Glutamatergic neuron (in vitro differentiated cells): ENCODE data around the gene EGFL6. TPM values are rescaled to one million over a fixed set of nuclear protein-coding genes. Genes with fewer than 3 reads are reported as not detected.
"Not testable (repeated sequence)": the region's sequence is repeated elsewhere in the genome, so short reads cannot be mapped to it uniquely, and the experiment has no call there.

Experiments used
- DNase-seq: peaks from one replicate; pipeline ENCODE4 v3.0.0; 2022
- H3K27ac Mint-ChIP-seq: one replicate; pipeline ENCODE4 v1.8.0; 2020; ENCODE audit warnings: mild to moderate bottlenecking, mixed read lengths, inconsistent platforms; ENCODE audit not compliant: unreplicated experiment
- H3K27me3 Mint-ChIP-seq: one replicate; pipeline ENCODE4 v1.8.0; 2020; ENCODE audit warnings: mild to moderate bottlenecking, moderate library complexity, mixed read lengths, inconsistent platforms; ENCODE audit not compliant: unreplicated experiment
- H3K36me3 Mint-ChIP-seq: one replicate; pipeline ENCODE4 v1.8.0; 2020; ENCODE audit warnings: mild to moderate bottlenecking, mixed read lengths, inconsistent platforms; ENCODE audit not compliant: unreplicated experiment
- H3K4me1 Mint-ChIP-seq: one replicate; pipeline ENCODE4 v1.8.0; 2020; ENCODE audit warnings: mild to moderate bottlenecking, low read depth, mixed read lengths, inconsistent platforms; ENCODE audit not compliant: unreplicated experiment
- H3K4me3 Mint-ChIP-seq: one replicate; pipeline ENCODE4 v1.8.0; 2020; ENCODE audit warnings: mild to moderate bottlenecking, mixed read lengths, inconsistent platforms; ENCODE audit not compliant: unreplicated experiment
- H3K9me3 Mint-ChIP-seq: one replicate; pipeline ENCODE4 v1.8.0; 2020; ENCODE audit warnings: mild to moderate bottlenecking, moderate library complexity, mixed read lengths, inconsistent platforms; ENCODE audit not compliant: unreplicated experiment
- CTCF ChIP-seq: fragments of 200-600 bp; sonication (generic); IDR thresholded peaks from one replicate; pipeline ENCODE4 v1.5.0; 2021; ENCODE audit not compliant: partially characterized antibody, unreplicated experiment
- total RNA-seq: library from RNA; stranded (reverse); fragmentation: NEBNext Ultra II Directional; extraction: Animal tissue kit (Norgen Biotek cat#: 25700); gene quantifications from one replicate; pipeline ENCODE4 v1.2.1, GENCODE V29; 2021; ENCODE audit not compliant: unreplicated experiment

Gene EGFL6
- total RNA-seq, 1 donor from 2014 or later: not detected

GRCh38 chrX:13662355-13662791 lies 93.0 kb downstream of the EGFL6 start:
- no peaks in the 10 kb centered on the region for H3K36me3 Mint-ChIP-seq
- H3K9me3 Mint-ChIP-seq: no peaks in the 10 kb centered on the region
- H3K4me1 Mint-ChIP-seq: no peaks in the 10 kb centered on the region
- no peak overlapping the region for H3K4me3 Mint-ChIP-seq
- H3K27ac Mint-ChIP-seq: no peak overlapping the region
- TF ChIP-seq CTCF: no peak
- DNase-seq: no peak
- no peaks in the 10 kb centered on the region for H3K27me3 Mint-ChIP-seq

DNA sequence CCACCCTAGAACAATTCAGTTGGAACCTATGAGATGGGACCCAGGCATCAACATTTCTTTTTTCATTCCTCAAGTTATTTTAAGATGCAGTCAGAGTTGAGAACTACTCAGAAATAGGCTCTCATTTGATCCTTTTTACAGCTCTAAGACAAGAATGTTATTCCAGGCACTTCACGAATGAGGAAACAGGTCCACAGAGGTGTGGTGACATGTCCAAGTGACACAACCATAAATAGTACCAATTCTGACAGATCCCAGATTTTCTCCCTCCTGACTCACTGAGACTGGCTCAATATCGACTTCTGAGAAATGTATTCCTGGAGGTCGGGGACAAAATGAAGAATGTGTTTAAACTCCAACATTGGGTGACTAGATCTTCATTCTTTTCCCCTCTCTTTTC lies 94.6 kb downstream of the EGFL6 start:
- Mint-ChIP-seq H3K9me3 (no peaks in the 10 kb centered on the region), H3K27ac (no peak overlapping the region), H3K4me3 (no peak overlapping the region), H3K36me3 (no peaks in the 10 kb centered on the region), H3K4me1 (no peaks in the 10 kb centered on the region), H3K27me3 (no peaks in the 10 kb centered on the region)
- DNase-seq: no peak
- TF ChIP-seq CTCF: no peak

GRCh38 chrX:13666836-13667235 lies 97.4 kb downstream of the EGFL6 start:
- Mint-ChIP-seq H3K9me3 (peaks cover 2% of the 10 kb centered on the region), H3K27ac (no peak overlapping the region), H3K27me3 (no peaks in the 10 kb centered on the region), H3K36me3 (no peaks in the 10 kb centered on the region), H3K4me3 (no peak overlapping the region), H3K4me1 (no peaks in the 10 kb centered on the region)
- no peak for DNase-seq
- no peak for TF ChIP-seq CTCF

DNA sequence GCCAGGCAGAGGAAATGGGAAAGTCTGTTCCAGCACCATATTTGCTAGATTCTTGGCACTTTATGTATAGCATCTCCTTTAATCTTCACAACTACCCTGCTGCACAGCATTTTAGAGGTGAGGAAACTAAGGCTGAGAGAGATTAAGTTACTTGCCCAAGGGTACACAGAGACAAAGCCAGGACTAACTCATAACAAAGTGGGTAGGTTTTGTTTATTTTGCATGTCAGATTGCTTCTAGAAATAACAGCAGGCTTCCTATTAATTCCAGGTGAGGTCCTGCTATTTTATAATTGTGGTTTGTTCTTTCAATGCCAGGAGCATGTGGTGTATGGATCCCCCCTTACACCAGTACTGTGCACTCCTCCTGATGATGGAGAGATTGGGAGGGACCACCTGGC lies 98.5 kb downstream of the EGFL6 start:
- Mint-ChIP-seq H3K4me3 (no peak overlapping the region), H3K4me1 (no peaks in the 10 kb centered on the region), H3K27ac (no peak overlapping the region), H3K27me3 (no peaks in the 10 kb centered on the region), H3K36me3 (no peaks in the 10 kb centered on the region), H3K9me3 (peaks cover 2% of the 10 kb centered on the region)
- DNase-seq: no peak
- no peak for TF ChIP-seq CTCF

DNA sequence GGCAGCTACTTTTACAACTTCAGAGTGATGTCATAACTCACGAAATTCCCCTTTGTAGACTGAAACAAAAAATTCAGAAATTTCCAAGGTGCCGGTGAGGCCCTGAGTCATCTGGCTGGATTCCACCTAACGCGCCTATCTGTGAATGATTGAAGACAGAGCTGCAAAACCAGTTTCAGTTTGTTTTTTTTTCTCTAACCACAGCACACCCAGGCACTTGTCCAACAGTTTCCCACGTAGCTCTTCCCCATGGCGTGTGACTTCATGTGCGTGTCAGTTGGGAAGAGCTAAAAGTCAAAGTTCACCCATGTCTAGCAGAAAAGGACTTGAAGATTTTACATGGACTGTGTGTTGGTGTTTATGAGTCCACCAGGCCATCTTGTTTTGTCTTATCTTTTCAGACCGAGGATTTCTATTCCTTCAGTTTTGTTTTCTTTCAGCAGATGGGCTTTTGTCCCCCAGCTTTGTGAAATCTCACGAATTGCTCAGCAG lies 99.9 kb downstream of the EGFL6 start:
- H3K4me3 Mint-ChIP-seq: no peak overlapping the region
- H3K27ac Mint-ChIP-seq: no peak overlapping the region
- no peaks in the 10 kb centered on the region for H3K4me1 Mint-ChIP-seq
- H3K27me3 Mint-ChIP-seq: peaks cover 1% of the 10 kb centered on the region
- no peak for TF ChIP-seq CTCF
- no peaks in the 10 kb centered on the region for H3K36me3 Mint-ChIP-seq
- peaks cover 2% of the 10 kb centered on the region for H3K9me3 Mint-ChIP-seq
- DNase-seq: no peak

DNA sequence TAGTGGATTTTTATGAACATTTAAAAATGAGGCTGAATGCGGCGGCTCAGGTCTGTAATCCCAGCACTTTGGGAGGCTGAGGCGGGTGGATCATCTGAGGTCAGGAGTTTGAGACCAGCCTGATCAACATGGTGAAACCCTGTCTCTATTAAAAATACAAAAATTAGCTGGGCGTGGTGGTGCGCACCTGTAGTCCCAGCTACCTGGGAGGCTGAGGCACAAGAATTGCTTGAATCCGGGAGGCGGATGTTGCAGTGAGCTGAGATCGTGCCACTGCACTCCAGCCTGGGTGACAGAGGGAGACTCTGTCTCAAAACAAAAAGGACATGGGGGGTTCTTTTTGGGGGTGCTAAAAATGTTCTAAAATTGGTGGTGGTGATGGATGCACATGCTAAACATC lies 100.4 kb downstream of the EGFL6 start:
- not testable (repeated sequence) for H3K27ac Mint-ChIP-seq, DNase-seq, H3K27me3 Mint-ChIP-seq, H3K36me3 Mint-ChIP-seq, H3K4me1 Mint-ChIP-seq, H3K4me3 Mint-ChIP-seq, H3K9me3 Mint-ChIP-seq
